Keratinocyte (primary cell): Measurements from ENCODE around the gene CSNK2A1. TPM values are rescaled to one million over a fixed set of nuclear protein-coding genes. Genes with fewer than 3 reads are reported as not detected.
A peak's percentile ranks its signal among the peaks of the same experiment; 100 is the strongest.

Experiments used
- DNase-seq: peaks from one replicate; pipeline ENCODE4 v3.0.0-alpha.2; 2011; ENCODE audit warnings: low read depth, missing footprints, low spot score
- FAIRE-seq: peaks from 2 replicates; lab custom pipeline; 2011; peaks lifted over from hg19 to GRCh38; lab: Jason Lieb, UNC
- H2AFZ ChIP-seq: 2 replicates; pipeline ENCODE4 v1.6.0; 2012; ENCODE audit warnings: low read length, control low read depth, inconsistent platforms; ENCODE audit not compliant: control insufficient read depth
- H3K27ac ChIP-seq: 2 replicates; pipeline ENCODE4 v1.5.1; 2011; ENCODE audit warnings: low read length; ENCODE audit not compliant: control insufficient read depth, insufficient read depth
- H3K27me3 ChIP-seq: 3 replicates; pipeline ENCODE4 v1.6.0; 2011; ENCODE audit warnings: low read length; ENCODE audit not compliant: control insufficient read depth, insufficient read depth; ENCODE audit errors: extremely low read depth
- H3K36me3 ChIP-seq, 2 experiments: 2 replicates in 1 of 2; 3 replicates in 1 of 2; pipeline ENCODE4 v1.5.1; 2011; ENCODE audit warnings: low read length in 2 of 2, mild to moderate bottlenecking in 1 of 2; ENCODE audit not compliant: control insufficient read depth in 2 of 2, insufficient read depth in 2 of 2; ENCODE audit errors: extremely low read depth in 1 of 2
- H3K4me1 ChIP-seq: 3 replicates; pipeline ENCODE4 v1.5.1; 2011; ENCODE audit warnings: low read length; ENCODE audit not compliant: control insufficient read depth, insufficient read depth; ENCODE audit errors: extremely low read depth
- H3K4me2 ChIP-seq: 3 replicates; pipeline ENCODE4 v1.6.0; 2011; ENCODE audit warnings: low read depth, low read length; ENCODE audit not compliant: control insufficient read depth, insufficient read depth; ENCODE audit errors: extremely low read depth
- H3K4me3 ChIP-seq, 3 experiments: fragments of 200-600 bp in 1 of 3; sonication (generic) in 1 of 3; 2 replicates in 2 of 3; 3 replicates in 1 of 3; pipeline ENCODE4 v1.5.1; 2011 to 2016; ENCODE audit warnings: low read length in 3 of 3, mild to moderate bottlenecking in 3 of 3, control low read depth in 2 of 3, inconsistent platforms in 1 of 3, low read depth in 1 of 3, mixed read lengths in 1 of 3, mixed run types in 1 of 3, moderate library complexity in 1 of 3; ENCODE audit not compliant: control insufficient read depth in 2 of 3, insufficient read depth in 2 of 3; ENCODE audit errors: extremely low read depth in 1 of 3
- H3K79me2 ChIP-seq: 2 replicates; pipeline ENCODE4 v1.6.0; 2012; ENCODE audit warnings: low read length; ENCODE audit not compliant: control insufficient read depth, insufficient read depth
- H3K9ac ChIP-seq: 3 replicates; pipeline ENCODE4 v1.6.0; 2011; ENCODE audit warnings: low read length; ENCODE audit not compliant: control insufficient read depth, insufficient read depth; ENCODE audit errors: extremely low read depth
- H3K9me1 ChIP-seq: 3 replicates; pipeline ENCODE4 v1.6.0; 2011; ENCODE audit warnings: low read length; ENCODE audit not compliant: control insufficient read depth, insufficient read depth; ENCODE audit errors: extremely low read depth
- H3K9me3 ChIP-seq: 2 replicates; pipeline ENCODE4 v1.5.1; 2012; ENCODE audit warnings: low read depth, low read length; ENCODE audit not compliant: control insufficient read depth
- H4K20me1 ChIP-seq: 3 replicates; pipeline ENCODE4 v1.6.0; 2011; ENCODE audit warnings: low read length; ENCODE audit not compliant: control insufficient read depth, insufficient read depth; ENCODE audit errors: extremely low read depth
- CTCF ChIP-seq, 3 experiments: IDR thresholded peaks in 1 of 3; conservative IDR thresholded peaks in 1 of 3; optimal IDR thresholded peaks in 1 of 3; 2 replicates in 2 of 3; 3 replicates in 1 of 3; pipeline versions ENCODE3 to v1.5.1; 2011; ENCODE audit warnings: low read length in 3 of 3, mild to moderate bottlenecking in 3 of 3, moderate library complexity in 2 of 3, control low read depth in 1 of 3, inconsistent platforms in 1 of 3; ENCODE audit not compliant: insufficient read depth in 2 of 3; ENCODE audit errors: extremely low read depth in 1 of 3
- EZH2 ChIP-seq: IDR thresholded peaks from one replicate; pipeline ENCODE4 v1.6.1; 2012; ENCODE audit warnings: inconsistent platforms, mild to moderate bottlenecking, low read length, moderate library complexity
- dilution Hi-C: fragments of 300-500 bp; cut with MboI; formaldehyde crosslinking; loops from one replicate; pipeline ENCODE4 v1.7.0; 2020; ENCODE audit warnings: low sequenced_read_pairs; ENCODE audit not compliant: extremely low pct_ligation_motif_present
- polyA plus RNA-seq, 5 experiments: library from polyadenylated mRNA; depleted of rRNA in 3 of 5; stranded (reverse) in 3 of 5; stranded (forward) in 1 of 5; unstranded in 1 of 5; fragments of >200 nt; gene quantifications; 1 replicate in 1 of 5; 2 replicates in 3 of 5; 3 replicates in 1 of 5; pipeline versions ENCODE4 v1.2.1 to v1.2.3, GENCODE V29; 2011 to 2012; ENCODE audit warnings: missing spikeins in 2 of 5, low read depth in 1 of 5, low replicate concordance in 1 of 5

Gene CSNK2A1
- polyA plus RNA-seq, 1 donor (not counting 4 experiments of a cell fraction or from before 2014, with no cell fraction given), result 122 TPM

- Histone ChIP-seq H3K36me3 (no peaks in the 10 kb centered on the region), H3K9me3 (no peaks in the 10 kb centered on the region), H3K27me3 (peaks cover 35% of the 10 kb centered on the region), H3K9ac (no peak overlapping the region), H4K20me1 (no peaks in the 10 kb centered on the region), H3K79me2 (no peaks in the 10 kb centered on the region), H3K27ac (no peak overlapping the region), H3K9me1 (no peaks in the 10 kb centered on the region), H3K4me1 (no peaks in the 10 kb centered on the region), H3K4me2 (no peak overlapping the region), H2AFZ (no peak overlapping the region), H3K4me3 (no peak overlapping the region)
- no peak for TF ChIP-seq EZH2
- TF ChIP-seq CTCF (optimal IDR thresholded peaks at IDR 0.05 in 1 of 3, IDR thresholded peaks at IDR 0.05 in 1 of 3, conservative IDR thresholded peaks at IDR 0.05 in 1 of 3; ENCODE audit: extremely low read depth in 1 of 3, insufficient read depth in 2 of 3, low read length in 3 of 3), result peak in 2 of 3 experiments; percentile 15 to 17
- FAIRE-seq (no peak), DNase-seq (no peak)
- dilution Hi-C loops, result no loop called here
These were observed 33.7 kb upstream of the CSNK2A1 start for GRCh38 chr20:577167-577791.

DNA sequence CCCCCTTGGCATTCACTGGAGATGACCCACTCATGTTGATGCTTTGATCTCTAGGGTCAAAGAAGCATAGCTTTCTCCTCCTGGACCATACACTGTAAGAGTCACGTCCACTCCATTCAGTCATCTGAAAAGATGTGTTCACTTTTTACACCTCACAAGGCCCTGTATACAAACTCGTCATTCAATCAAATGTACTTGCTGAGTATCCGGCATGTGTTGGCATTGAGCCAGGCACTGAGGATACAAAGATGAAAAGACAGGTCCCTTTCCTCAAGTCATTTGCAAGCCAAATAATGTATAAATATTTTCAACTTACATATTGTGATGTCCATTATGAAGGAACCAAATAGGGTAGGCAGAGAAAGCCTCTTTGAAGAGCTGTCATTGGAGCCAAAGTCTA lies 32.6 kb upstream of the CSNK2A1 start:
- no peaks in the 10 kb centered on the region for H3K79me2 ChIP-seq
- H4K20me1 ChIP-seq, result no peaks in the 10 kb centered on the region
- H3K4me1 ChIP-seq, result no peaks in the 10 kb centered on the region
- H3K4me3 ChIP-seq, result no peak overlapping the region
- dilution Hi-C loops, result no loop called here
- H3K9me3 ChIP-seq, result no peaks in the 10 kb centered on the region
- H2AFZ ChIP-seq, result no peak overlapping the region
- H3K27me3 ChIP-seq, result peaks cover 43% of the 10 kb centered on the region
- H3K4me2 ChIP-seq, result no peak overlapping the region
- H3K9me1 ChIP-seq, result no peaks in the 10 kb centered on the region
- no peak overlapping the region for H3K27ac ChIP-seq
- no peak overlapping the region for H3K9ac ChIP-seq
- DNase-seq (no peak), FAIRE-seq (no peak)
- TF ChIP-seq CTCF (optimal IDR thresholded peaks at IDR 0.05 in 1 of 3, IDR thresholded peaks at IDR 0.05 in 1 of 3, conservative IDR thresholded peaks at IDR 0.05 in 1 of 3; ENCODE audit: extremely low read depth in 1 of 3, insufficient read depth in 2 of 3, low read length in 3 of 3), result no peak
- TF ChIP-seq EZH2, result no peak
- H3K36me3 ChIP-seq, result no peaks in the 10 kb centered on the region
